Mucosa of descending colon (tissue), 3 donors: ENCODE results near the gene HDAC9. TPM values are rescaled to one million over a fixed set of nuclear protein-coding genes. Genes with fewer than 3 reads are reported as not detected.
A peak's percentile ranks its signal among the peaks of the same experiment; 100 is the strongest.

ENCODE experiments used
- ATAC-seq: fragments of 200-7000 bp; cut with Tn5 transposase; one replicate; pipeline ENCODE4 v1.9.1; 2020; ENCODE audit warnings: mild to moderate bottlenecking, moderate library complexity
- DNase-seq, 3 donors: peaks; one replicate each; pipeline ENCODE4 v3.0.0-alpha.2; 2020
- H3K36me3 ChIP-seq: fragments of 200-600 bp; one replicate; pipeline ENCODE4 v1.8.0; 2021; ENCODE audit warnings: low read depth, mild to moderate bottlenecking
- H3K4me1 ChIP-seq: fragments of 200-600 bp; one replicate; pipeline ENCODE4 v1.8.0; 2021; ENCODE audit warnings: low read depth, mild to moderate bottlenecking
- H3K4me3 ChIP-seq: fragments of 200-600 bp; one replicate; pipeline ENCODE4 v1.8.0; 2021; ENCODE audit warnings: mild to moderate bottlenecking
- H3K9me3 ChIP-seq: fragments of 200-600 bp; one replicate; pipeline ENCODE4 v1.8.0; 2021; ENCODE audit warnings: mild to moderate bottlenecking
- CTCF ChIP-seq: fragments of 200-600 bp; IDR thresholded peaks from one replicate; pipeline ENCODE4 v1.8.0; 2022; ENCODE audit warnings: antibody characterized with exemption, mild to moderate bottlenecking
- intact Hi-C, 2 donors: fragments of 100-400 bp; cut with DNase I in 1 of 2; cut with micrococcal nuclease in 1 of 2; formaldehyde crosslinking; loops; one replicate each; pipeline versions ENCODE4 v1.11.0 to v1.11.1; 2022; cut with DNase I, micrococcal nuclease
- total RNA-seq, 3 donors: library from RNA; stranded (reverse); fragmentation: NEBNext Ultra II Directional in 2 of 3; extraction: Animal tissue kit (Norgen Biotek cat#: 25700) in 2 of 3; gene quantifications; one replicate each; pipeline versions ENCODE4 v1.2.1 to v1.2.4, GENCODE V29; 2021 to 2023
- donor health status: DM: no; HTN: no; CAD: no; lungs with moderate emphysema.
- donor health status: DM: no; HTN: no; CAD: no.
- donor health status: DM: no; HTN: yes; CAD: no.

HDAC9 gene
- total RNA-seq, 3 donors from 2014 or later, result 16.0 to 20.4 (median 17.5) TPM

- no peak for DNase-seq
- ATAC-seq, result no peak
- no peaks in the 10 kb centered on the region for H3K4me1 ChIP-seq
- intact Hi-C loops, result no loop called here
- H3K4me3 ChIP-seq, result no peak overlapping the region
- no peaks in the 10 kb centered on the region for H3K9me3 ChIP-seq
- no peaks in the 10 kb centered on the region for H3K36me3 ChIP-seq
- no peak for TF ChIP-seq CTCF
These were observed 194.0 kb downstream of the HDAC9 start for GRCh38 chr7:18689551-18689950.

- no peaks in the 10 kb centered on the region for H3K9me3 ChIP-seq
- no peak overlapping the region for H3K4me3 ChIP-seq
- DNase-seq (peak in 1 of 3 donors; percentile 3), ATAC-seq (peak; percentile 33)
- intact Hi-C loops, result no loop called here
- no peaks in the 10 kb centered on the region for H3K36me3 ChIP-seq
- H3K4me1 ChIP-seq, result no peaks in the 10 kb centered on the region
- TF ChIP-seq CTCF, result no peak
These were observed 197.9 kb downstream of the HDAC9 start for GRCh38 chr7:18693406-18693805.

GRCh38 chr7:18693816-18694215, 198.3 kb downstream of the HDAC9 start:
- no peaks in the 10 kb centered on the region for H3K4me1 ChIP-seq
- DNase-seq, result no peak
- intact Hi-C loops, result no loop called here
- TF ChIP-seq CTCF, result no peak
- H3K4me3 ChIP-seq, result no peak overlapping the region
- no peak for ATAC-seq
- H3K9me3 ChIP-seq, result no peaks in the 10 kb centered on the region
- no peaks in the 10 kb centered on the region for H3K36me3 ChIP-seq

GRCh38 chr7:18694484-18694883, 198.9 kb downstream of the HDAC9 start:
- intact Hi-C loops, result no loop called here
- Histone ChIP-seq H3K4me3 (no peak overlapping the region), H3K4me1 (no peaks in the 10 kb centered on the region), H3K36me3 (no peaks in the 10 kb centered on the region), H3K9me3 (no peaks in the 10 kb centered on the region)
- ATAC-seq (no peak), DNase-seq (no peak)
- TF ChIP-seq CTCF, result no peak

GRCh38 chr7:18694911-18695310, 199.4 kb downstream of the HDAC9 start:
- TF ChIP-seq CTCF, result no peak
- no peaks in the 10 kb centered on the region for H3K9me3 ChIP-seq
- intact Hi-C loops, result no loop called here

GRCh38 chr7:18698258-18698734, 202.7 kb downstream of the HDAC9 start:
- ATAC-seq, result no peak
- TF ChIP-seq CTCF, result no peak
- intact Hi-C loops, result no loop called here
- Histone ChIP-seq H3K9me3 (no peaks in the 10 kb centered on the region), H3K4me1 (no peaks in the 10 kb centered on the region), H3K36me3 (no peaks in the 10 kb centered on the region), H3K4me3 (no peak overlapping the region)
- DNase-seq, result no peak

More at GRCh38 chr7:18694911-18695310, 199.4 kb downstream of the HDAC9 start:
- no peak overlapping the region for H3K4me3 ChIP-seq
- ATAC-seq (no peak), DNase-seq (no peak)
- H3K4me1 ChIP-seq, result no peaks in the 10 kb centered on the region
- H3K36me3 ChIP-seq, result no peaks in the 10 kb centered on the region
